Amniotic epithelial cell (primary cell): ENCODE measurements around the gene ATAD1.
"Not testable (repeated sequence)": the region's sequence is repeated elsewhere in the genome, so short reads cannot be mapped to it uniquely, and the experiment has no call there.

Source experiments
- DNase-seq: peaks from one replicate; pipeline ENCODE4 v3.0.0-alpha.2; 2010; ENCODE audit warnings: low read depth

ATAD1 gene

DNA sequence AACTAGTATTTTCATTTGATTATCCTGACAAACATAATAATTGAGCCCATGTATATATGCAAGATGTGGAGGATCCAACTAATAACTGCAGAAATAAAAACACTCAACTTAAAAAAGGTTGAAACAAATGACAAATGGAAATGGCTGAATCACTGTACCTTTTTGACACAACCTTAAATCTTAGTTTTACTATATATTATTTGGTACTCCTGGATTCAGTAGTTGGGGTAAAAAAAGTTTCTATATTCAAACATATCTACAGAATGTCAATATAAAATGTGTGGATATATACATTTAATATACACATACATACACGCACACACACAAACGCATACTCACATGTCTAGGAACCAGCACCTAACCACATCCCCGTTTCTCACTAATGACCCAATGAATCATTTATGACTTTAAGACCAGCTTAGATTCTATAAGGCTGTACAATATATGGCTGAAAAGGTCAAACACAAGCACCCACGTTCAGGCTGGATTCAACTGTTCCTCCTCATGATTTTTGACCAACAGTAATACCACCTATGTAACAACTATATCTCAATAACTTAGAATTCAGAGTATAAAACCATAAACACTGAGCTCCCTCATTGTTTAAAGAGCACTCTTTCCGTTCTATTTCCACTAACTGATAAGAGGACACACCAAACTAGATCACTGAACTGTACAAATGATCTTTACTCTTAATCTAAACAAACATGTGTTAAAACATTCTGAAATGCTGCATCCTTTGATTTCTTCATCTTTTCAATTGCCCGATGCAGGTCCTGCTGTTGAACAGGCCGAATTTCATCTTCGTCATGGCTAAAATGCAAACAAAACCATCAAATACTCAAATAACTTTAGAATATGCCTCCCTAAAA, 63.8 kb downstream of the ATAD1 start:
- DNase-seq, result no peak

DNA sequence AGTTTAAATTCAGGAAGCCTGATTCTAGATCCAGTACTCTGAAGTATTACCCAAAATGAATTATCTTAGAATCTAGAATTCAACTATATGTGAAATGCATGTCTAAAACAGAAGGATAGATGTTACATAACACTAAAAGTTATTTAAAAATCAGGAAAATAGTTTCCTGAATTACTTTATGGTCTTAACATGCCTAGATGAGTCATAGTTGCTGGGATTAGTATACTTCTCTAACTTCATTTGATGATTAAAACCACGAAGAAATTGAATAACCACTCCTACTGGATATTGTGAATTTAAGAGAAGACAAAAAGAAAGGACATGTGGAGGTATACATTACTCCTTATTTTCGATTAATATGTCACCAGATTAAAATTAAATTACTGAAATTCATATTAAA, 65.5 kb downstream of the ATAD1 start:
- peak; percentile 75 for DNase-seq

DNA sequence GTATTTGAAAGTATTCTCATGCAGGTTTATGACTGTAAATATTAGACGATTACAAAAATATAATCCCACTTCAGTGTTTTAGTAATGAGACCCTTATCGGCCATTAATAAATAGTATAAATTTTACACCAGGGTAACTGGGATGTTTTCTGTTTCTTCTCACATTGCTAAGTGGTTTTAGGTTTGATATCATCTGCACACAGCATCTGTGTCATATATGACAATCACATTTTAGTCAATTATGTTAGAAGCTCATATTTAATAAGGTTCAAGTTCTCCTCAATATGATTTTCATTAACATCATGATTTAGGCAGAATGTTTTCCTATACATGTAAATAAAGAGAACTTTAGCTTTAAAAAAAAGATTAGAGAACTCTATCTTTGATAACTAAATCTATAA, 66.8 kb downstream of the ATAD1 start:
- no peak for DNase-seq

DNA sequence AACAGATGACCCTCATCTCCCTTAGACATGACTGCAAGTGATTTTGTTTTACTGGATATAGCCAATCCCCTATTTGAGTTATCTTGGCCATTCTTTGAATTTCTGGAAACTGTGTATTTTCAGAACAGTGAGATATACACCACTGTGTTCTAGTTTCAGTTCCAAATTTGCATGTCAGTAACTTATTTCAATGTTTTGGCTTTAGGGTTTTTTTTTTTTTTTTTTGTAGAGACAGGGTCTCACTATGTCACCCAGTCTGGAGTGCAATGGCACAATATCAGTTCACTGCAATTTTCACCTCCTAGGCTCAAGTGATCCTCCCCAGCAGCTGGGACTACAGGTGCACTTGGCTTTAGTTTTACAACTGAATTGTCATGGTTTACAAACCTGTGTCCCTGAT, 67.2 kb downstream of the ATAD1 start:
- no peak for DNase-seq

DNA sequence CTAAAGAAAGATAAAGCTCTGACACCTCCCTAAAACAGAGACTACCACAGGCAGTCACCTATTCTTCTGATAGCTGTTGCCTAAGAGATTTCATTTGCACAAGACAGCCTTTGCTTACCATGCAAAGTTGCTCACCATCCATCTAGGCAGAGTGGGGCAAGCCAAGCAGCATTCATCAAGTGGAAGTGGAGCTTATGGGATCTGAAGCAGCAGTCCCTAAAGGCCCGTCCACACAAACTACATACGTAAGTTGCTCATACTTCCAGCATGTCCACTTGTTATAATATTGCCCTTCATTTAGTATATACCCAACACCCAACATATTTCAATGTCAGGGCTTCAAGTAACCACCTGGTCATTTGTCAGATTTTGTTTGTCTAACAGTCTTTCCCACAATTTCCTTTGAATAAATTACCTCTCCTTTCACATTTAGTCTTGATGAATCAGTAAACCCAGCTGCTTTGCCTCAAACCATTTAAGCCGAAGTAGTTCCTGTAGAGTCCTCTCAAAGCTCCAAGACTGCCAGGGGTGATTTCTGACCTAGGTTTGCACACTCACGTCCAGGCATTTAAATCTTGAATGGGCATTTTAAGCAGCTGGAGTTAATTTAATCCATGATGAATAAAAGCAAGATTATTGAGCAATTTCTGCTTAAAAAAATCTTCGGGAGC, 67.9 kb downstream of the ATAD1 start:
- DNase-seq, result peak; percentile 96

DNA sequence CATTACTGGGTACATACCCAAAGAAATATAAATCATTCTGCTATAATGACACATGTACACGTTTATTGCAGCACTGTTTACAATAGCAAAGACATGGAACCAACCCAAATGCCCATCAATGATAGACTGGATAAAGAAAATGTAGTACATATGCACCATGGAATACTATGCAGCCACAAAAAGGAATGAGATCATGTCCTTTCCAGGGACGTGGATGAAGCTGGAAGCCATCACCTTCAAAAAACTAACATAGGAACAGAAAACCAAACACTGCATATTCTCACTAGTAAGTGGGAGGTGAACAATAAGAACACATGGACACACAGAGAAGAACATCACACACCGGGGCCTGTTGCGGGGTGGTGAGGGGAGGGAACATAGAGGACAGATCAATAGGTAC, 69.8 kb downstream of the ATAD1 start:
- not testable (repeated sequence) for DNase-seq

DNA sequence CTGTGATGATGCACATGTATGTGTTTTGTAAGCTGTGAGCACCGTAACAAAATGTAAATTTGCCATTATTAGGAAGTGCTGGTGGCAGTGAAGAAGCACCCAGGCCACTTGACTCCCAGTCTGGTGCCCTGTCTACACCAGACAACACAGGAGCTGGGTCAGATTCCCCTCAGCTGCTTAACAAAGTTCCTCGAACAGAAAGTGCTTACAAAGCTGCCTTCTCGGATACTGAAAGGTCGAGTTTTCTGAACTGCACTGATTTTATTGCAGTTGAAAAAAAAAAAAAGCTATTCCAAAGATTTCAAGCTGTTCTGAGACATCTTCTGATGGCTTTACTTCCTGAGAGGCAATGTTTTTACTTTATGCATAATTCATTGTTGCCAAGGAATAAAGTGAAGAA, 71.1 kb downstream of the ATAD1 start:
- no peak for DNase-seq

DNA sequence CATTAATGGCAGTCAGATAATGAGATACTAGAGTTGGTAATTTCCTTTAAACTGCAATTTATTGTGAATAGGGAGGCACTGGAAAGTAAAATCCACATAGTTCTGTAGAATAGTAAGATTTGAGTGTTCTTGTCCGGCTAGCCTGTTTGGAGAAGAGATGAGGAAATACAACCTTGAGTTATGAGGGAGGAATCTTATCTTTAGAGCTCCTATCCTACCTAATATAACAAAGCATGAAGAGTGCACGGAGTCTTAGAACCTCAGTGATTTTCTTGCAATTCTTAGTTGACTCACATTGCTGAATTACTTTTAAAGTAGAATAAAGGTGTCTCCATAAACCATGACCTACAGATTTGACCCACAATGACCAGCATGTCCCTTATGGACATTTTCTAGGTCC, 73.4 kb downstream of the ATAD1 start:
- peak; percentile 78 for DNase-seq

DNA sequence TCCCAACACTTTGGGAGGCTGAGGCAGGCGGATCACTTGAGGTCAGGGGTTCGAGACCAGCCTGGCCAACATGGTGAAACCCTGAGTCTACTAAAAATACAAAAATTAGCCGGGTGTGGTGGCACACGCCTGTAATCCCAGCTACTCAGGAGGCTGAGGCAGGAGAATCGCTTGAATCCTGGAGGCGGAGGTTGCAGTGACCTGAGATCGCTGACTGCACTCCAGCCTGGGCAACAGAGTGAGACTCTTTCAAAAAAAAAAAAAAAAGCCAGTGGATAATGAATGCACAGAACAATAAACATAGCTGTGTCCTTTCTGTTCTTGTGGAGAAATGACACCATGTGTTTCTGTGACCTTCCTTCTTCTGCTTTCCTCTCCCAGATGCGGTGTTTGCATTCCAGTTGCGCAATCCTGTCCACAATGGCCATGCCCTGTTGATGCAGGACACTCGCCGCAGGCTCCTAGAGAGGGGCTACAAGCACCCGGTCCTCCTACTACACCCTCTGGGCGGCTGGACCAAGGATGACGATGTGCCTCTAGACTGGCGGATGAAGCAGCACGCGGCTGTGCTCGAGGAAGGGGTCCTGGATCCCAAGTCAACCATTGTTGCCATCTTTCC, 74.9 kb downstream of the ATAD1 start:
- DNase-seq, result not testable (repeated sequence)

DNA sequence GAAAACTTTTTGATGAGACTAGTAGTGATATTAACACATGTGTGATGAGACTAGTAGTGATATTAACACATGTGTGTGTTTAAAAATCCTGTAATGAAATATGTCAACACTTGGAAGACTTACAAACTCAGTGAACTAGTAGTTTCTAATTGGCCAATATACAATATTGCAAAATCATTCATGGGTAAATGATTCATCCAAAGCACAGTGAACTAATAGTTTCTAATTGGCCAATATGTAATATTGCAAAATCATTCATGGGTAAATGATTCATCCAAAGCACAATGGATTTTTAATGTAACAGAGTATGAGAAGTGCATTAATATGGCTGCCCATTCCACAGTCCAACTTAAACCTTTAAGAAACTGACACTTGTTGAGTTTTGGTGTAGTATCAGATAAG, 77.8 kb downstream of the ATAD1 start:
- DNase-seq, result peak; percentile 89

DNA sequence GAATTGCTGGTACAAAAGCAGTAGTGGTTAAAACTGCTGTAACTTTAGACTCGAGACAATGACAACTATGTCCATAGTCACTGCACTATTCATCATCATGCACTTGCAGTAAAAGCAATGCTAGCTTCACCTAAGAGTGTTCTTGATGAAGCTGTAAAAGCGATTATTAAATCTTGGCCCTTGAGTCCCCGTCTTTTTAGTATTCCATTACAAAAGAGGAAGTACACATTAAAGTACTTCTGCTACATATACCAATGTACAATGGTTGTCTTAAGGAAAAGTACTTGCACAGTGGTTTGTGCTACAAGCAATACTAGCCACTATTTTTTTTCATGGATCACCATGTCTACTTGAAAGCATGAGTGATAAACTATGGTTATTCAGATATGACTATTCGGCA, 78.3 kb downstream of the ATAD1 start:
- DNase-seq, result no peak

DNA sequence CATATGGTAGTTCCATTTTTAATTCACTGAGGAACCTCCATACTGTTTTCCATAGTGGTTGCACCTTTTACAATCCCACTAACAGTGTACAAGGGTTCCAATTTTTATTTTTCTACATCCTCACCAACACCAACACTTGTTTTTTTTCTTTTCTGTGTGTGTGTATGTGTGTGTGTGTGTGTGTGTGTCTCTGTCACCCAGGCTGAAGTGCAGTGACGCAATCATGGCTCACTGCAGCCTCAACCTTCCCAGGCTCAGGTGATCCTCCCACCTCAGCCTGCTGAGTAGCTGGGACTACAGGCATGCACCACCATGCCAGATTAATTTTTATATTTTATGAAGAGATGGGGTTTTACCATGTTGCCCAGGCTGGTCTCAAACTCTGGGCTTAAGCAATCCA, 79.8 kb downstream of the ATAD1 start:
- not testable (repeated sequence) for DNase-seq

DNA sequence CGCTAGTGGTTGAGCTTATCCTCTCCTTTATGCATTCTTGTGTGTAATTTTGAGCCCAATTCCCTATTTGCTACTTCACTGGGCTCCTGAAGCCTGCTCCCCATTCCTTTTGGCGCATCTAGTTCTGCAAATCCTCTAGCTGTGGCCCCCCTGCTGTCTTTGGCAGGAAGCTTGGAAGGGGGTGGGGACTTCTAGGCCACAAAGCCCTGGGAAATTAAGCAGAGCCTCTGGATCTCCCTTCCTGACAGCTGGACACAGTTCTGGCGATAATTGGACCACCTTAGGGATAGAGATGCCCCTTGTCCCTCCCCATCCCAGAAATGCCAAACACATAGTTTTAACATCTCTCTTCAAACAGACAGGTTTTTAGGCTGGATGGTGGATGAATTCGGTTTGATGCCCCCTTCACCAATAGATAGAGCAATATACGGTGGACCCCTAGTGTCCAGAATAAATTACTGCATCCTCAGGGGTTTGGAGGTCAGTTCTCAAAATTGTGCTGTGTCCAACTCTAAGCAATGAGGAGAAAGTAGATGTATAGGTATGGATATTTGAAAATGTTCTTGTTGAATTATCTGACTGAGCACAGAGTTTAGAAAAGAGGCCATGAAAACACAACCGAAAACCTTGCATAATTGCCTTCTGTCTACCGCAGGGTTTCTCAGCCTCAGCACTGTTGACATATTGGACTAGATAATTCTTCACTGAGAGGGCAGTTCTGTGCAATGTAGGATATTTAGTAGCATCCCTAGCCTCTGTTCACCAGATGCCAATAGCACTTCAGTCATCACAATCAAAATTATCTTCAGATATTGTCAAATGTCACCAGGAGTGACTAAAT, 82.8 kb downstream of the ATAD1 start:
- peak; percentile 47 for DNase-seq

DNA sequence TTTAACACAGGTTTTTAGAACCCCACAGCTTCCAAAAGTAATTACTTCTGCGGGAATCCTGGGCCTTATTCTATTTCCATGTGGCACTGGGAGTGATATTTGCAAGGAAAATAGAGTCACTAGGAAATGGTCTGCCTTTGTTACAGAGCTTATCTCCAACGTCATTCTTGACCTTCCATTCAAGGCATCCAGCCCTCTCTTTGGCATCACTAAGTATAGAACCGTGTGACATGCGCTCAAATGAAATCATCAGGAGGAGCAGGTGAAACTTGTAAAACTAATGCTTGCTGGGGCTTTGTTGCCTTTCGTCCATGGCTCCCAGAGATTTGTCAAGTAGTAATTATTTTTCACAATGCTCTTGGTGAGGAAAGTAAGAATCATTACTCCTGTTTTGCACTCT, 84.9 kb downstream of the ATAD1 start:
- DNase-seq, result no peak

DNA sequence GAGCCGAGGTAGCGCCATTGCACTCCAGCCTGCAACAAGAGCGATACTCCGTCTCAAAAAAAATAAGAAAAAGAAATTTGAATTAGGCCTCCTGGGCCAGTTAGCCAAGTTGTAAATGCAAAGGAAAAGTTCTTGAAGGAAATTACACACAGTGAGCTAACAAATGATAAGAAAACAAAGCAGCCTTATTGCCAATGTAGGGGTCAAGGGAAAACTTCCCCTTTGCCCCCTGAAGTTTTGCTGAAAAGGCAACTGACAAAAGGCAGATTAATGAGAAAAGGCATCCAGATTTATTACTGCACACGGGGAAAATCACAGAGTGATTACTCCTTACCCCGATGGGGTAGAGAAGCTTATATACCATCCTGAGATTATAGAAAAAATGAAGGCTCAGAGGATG, 88.1 kb downstream of the ATAD1 start:
- DNase-seq, result no peak

DNA sequence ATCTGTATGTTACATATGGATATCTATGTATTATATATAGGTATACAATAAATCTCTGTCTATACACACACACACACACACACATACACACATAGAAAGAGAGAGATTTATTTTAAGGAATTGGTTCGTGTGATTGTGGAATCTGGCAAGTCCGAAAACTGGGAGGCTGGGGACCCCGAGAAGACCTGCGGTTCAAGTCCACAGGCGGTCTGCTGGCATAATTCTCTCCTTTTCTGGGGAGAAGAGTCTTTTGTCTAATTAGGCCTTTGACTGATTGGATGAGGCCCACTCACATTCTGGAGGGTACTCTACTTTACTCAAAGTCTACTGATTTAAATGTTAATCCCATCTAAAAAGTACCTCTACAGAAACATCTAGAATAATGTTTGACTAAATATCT, 93.2 kb downstream of the ATAD1 start:
- DNase-seq, result no peak

DNA sequence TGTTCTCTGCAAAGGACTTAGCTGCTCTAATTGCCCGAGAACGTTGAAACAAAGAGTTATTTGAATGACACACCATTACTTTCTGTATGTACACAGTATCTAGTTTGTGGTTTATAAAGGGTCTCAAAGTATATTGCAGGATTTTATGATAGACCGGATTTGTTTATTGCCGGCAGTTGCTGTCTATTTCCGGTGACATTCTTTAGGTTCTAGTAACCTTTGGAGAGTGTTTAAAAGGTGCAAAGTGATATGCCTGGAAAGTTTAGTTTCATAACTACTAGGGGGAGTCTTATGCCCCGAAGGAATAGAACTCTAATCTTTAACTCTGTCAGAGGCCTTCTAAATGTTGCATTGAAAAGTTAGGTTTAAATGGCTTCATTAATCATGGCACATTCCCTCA, 94.5 kb downstream of the ATAD1 start:
- DNase-seq, result no peak

DNA sequence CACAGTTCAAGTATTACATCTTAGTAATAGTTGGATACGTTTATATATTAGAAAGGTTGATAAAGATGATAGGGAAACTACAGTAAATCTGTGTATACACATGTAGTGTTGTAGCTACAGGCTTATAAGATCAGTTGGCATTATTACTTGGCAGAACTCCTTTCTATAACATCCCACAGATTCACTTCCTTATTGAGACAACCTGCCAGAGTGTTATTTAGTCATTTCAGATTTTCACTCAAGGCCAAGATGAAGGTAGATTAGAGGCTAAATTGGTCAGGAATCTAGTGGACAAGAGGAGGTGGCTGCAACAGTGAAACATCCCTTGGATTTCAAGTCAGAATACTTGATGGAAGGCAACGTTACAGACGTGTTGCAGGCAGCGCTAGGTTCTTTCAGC, 95.3 kb downstream of the ATAD1 start:
- DNase-seq, result no peak

DNA sequence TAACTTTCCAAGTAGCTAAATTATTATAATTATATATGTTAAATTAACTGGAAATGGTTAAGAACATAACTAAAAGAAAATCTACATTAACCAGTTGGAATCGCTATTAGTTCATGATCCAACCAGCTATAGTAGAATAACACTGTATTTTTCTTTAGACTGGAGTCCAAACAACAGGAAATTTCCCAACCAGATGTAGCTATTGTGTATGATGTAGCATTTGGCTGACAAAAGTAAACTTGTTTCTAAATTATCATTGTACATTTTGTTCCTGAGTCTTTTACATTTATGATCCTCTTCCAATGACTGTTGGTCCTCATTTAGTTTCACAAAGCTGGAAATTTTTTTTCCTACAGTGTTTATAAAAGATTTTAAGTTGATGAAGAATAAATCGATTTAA, 96.2 kb downstream of the ATAD1 start:
- DNase-seq, result no peak

DNA sequence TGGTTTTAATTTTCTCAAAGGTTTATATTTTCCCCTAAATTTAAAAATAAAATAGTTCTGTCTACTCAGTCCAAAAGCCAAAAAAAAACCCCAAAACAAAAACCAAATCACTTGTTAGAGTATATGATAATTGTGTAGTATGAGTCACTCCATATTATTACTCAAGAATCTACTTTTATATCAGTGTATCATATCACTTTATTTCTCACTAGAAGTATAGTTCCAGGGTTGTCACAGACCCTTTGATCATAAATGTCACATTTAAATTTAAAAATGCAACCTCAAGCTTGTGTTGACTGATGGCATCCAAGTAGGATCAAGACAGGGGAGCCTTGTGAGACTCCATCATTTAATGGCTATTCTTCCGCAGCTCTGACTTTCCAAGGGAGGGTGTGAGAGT, 97.4 kb downstream of the ATAD1 start:
- DNase-seq, result no peak

DNA sequence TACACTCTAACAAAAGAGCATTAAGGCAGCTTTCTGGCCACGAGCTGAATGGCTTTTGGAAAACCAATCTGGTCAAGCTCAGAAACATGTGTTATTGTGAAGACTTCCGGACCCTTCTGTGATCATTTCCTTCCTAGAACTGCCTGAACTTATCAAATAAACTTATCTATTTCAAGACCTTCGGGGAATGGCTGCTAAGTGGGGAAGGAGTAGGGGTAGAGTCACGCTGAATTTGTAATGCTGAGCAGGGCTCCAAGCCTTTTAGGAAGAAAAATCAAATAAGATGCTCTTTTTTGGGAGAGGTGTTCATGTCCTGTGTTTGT, 101.7 kb downstream of the ATAD1 start:
- no peak for DNase-seq

DNA sequence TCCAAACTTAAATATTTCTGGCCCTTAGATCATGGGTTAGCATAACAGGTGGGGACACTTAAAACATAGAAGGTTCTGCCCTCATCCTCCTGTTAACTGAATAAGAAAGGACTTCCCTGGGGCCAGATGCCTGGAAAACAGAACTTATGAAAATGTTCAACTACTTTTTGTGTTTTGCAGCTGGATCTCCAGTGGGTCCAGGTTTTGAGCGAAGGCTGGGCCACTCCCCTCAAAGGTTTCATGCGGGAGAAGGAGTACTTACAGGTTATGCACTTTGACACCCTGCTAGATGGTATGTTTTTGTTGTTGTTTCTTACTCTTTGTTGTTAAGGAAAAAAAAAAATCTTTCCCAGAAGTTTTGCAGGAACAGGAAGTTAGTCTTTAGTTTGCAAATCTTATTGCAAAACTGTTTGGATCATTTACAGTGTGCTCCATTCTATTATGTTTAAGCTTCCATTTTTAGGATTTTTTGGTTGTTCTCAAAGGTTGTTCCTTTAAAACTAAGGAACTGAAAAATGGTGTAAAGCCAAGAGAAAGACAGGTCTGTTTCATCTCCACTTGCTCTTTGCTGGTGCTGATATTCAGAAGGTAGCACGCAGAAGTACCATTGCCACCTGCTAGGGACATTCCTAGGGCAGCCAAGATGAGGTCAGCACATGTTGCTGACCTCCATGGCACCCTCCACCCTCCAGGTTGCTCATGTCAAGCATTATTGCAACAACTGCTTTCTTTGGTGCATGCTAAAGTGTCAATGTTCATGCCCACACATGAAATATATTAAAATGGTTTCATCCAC, 102.3 kb downstream of the ATAD1 start:
- DNase-seq, result no peak
